GM19025 (cell line): ENCODE data around the gene CHKA.

Experiments
- ATAC-seq: cut with Tn5 transposase; IDR thresholded peaks from one replicate; pipeline ENCODE4 v1.9.1; 2021; ENCODE audit warnings: mild to moderate bottlenecking, low read depth, moderate library complexity; ENCODE audit not compliant: unreplicated experiment

The CHKA gene

DNA sequence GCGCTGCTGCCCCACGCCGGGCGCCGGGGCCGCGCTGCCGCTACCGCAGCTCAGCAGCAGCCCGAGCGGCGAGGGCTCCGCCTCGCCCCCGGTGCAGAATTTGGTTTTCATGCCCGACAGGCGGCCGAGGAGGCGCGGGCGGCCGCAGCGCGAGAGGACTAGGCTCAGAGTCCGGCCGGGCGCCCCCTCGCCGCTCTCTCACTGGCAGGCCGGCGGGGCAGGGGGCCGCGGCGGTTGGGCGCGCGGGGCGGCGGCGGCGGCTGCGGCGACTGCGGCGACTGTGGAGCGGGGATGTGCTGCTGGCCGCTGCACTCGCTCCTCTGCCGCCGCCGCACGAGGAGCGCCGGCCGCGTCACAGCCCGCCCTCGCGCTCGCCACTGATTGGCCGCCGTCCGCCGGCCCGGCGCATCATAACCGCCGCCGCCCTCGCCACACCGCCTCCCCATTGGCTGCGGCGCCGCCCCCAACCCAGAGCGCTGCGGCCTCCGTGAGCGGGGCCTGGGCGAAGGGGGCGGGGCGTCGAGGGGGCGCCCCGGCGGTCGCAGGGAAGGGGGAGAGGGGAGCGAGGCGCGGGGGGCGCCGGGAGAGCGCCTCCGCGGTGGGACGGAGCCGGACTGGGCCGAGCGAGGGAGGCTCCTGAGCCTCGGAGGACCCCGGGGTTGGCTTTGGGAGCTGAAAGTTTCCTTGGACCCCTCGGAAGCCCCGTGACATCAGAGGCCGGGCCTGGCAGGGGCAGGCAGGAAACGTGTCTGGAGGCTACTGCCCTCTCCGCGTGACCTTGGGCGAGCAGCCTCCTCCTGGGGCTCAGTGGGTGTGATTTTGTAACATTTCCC, at the start of gene CHKA:
Gene CHKA, minus strand, starts transcription at position 322 of the 833 bp plus-strand sequence. Its CDS starts 211 bp downstream, at position 111.
- peak; percentile 80 for ATAC-seq

DNA sequence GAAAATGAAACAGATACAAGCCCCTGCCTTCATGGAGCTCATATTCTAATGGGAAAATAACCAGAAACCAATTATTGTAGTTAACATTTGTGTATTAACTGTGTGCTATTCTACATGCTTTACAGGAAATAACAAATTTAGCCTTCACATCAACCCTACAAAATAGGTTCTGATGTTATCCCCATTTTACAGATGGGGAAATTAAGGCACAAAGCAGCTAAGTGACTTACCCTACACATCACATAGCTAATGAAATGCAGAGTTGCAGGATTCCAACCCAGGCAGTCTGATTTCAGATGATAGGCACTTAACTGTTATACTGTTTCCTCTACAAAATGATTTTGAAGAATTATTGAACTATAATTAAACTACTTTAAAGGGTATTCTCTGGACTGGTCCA, 48.3 kb upstream of the CHKA start:
- no peak for ATAC-seq

DNA sequence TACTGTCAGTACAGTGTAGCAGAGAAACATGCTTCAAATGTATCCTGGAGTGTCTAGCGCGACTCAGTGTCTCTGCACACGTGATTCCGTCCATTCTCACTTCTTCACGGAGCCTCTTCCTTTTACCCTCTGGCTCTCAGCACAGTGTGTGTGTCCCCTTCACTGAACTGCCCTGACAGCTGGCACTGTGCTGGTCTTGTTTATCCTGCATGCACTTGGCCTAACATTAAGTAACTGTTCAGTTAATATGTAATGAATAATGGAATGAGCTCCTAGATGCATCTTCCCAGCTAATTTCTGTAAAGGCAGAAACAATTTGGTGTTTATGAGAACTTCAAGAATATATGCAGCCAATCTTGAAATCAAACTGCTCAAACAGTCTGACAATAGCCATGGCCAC, 47.5 kb upstream of the CHKA start:
- ATAC-seq: no peak

DNA sequence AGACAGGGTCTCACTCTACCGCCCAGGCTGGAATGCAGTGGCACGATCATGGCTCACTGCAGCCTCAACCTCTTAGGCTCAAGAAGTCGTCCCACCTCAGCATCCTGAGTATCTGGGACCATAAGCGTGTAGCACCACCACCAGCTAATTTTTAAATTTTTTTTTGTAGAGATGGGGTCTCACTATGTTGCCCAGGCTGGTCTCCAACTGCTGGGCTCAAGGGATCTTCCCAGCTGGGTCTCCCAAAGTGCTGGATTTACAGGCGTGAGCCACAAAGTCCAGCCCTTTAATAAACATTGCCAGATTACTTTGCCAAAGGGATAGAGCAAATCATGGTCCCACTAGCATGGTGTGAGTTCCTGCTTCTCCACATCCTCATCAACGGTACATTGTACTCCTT, 46.3 kb upstream of the CHKA start:
- ATAC-seq: no peak

DNA sequence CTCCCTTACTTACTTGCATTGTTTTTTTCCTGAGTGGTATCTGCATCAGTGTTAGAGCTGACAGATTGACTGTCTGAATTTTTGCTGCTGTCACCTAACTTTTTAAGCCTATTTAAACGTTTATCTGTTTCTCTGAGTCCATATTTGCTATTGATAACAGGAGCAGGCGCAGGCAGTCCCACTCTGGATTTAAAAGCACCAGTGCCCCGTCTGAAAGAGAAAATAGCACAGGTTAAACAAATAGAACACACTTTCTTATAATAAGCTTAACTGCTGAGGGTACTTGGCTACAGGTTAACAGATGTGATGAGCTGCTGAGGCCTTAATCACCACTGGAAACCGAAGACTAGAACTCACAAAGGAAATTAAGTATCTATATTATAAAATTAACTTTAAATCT, 45.8 kb upstream of the CHKA start:
- ATAC-seq: no peak

DNA sequence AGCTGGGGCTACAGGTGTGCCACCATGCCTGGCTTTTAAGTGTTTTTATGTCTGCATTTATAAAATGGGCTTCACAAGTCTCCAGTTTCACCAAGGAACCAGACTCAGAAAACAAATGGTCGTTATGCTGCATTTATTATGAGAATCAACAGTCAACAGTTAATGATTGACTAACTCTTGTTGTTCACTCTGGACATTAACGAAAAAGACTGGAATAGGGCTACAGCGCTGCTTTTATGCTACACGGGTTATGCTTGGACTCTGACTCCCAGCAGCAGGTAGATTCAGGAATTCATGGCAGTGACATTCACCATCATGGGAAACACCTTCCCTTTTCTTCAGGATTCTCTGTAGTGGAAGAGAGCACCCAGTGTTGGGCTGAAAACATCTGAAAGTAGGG, 44.4 kb upstream of the CHKA start:
- ATAC-seq: no peak

DNA sequence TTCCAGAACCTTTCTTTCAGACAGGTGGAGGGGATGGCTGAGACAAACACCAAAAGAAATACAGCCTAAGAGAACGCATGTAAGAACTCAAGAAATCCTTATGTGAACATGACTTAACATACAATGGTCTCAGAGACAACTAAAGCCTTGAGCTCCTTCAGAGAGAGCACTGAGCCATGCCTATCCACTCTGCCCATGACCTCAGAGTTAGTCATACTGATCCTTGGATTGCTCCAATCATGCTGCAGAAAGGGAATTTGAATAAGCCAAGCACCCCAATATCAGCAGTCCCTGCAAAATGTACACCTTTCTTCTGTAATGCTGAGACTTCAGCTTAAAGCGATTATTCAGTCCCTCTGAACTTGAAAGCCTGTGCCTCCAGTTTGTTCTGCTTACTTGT, 43.2 kb upstream of the CHKA start:
- ATAC-seq: no peak

DNA sequence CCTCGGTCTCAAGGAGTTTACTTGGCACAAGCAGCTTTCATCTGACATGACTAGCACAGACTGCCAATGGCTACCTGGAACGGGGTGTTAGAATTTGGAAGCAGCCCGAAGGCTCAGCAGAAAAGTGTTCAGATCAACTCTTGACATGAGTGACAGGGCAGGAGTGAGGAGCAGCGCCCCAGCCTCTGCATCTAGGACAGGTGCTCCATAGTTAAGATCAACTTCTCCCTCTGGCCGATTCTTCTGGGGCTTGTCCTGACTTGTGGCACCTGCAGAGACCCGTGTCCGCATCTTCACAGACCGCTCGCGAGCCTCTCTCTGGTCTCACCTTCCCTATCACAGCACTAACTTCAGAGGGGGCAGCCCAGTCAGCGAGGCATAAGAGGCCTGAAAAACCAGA, 42.5 kb upstream of the CHKA start:
- no peak for ATAC-seq

DNA sequence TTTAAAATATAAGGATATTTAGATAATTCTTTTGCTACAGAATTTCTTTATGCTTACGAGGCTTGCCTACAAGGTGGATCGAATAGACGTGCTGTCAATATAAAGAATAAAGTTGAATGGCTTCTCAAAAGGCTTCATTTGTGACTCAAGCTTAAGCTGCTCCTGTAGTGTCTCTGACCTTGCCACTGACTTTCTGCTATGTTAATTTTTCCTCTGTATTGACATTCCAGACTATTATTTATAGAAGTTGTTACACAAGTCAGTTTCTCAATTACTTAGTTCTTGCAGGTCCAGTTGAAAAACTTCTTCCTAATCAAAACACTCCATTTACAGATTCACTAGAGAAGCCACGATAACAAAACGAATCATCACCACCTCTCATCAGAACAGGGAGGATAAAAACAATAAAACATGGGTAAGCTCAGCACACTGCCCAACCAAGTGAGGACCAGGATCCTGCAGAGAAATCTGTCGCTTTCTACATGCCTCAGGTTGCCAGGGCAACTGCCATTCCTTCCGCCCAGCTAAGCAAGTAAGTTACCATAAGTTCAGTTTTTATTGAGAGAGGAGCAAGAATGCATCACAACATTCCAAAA, 39.0 kb upstream of the CHKA start:
- ATAC-seq: no peak

DNA sequence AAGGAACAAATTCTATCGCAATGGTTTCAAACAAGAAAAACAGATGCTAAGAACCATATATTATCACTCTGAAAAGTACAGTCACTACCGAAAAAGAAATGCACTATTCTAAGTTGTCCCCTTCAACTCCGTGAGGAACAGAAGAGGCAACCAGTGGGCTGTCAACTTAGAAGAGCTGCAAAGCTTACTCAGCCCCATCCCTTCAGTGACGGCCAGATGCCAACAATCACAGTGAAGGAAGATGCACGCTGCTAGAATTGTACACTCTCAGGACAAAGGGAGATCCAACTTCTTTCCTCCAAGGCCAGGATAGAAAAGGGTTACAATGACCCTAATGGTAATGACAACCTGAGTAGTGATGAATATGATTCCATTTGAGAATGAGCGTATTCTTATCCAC, 38.5 kb upstream of the CHKA start:
- no peak for ATAC-seq

DNA sequence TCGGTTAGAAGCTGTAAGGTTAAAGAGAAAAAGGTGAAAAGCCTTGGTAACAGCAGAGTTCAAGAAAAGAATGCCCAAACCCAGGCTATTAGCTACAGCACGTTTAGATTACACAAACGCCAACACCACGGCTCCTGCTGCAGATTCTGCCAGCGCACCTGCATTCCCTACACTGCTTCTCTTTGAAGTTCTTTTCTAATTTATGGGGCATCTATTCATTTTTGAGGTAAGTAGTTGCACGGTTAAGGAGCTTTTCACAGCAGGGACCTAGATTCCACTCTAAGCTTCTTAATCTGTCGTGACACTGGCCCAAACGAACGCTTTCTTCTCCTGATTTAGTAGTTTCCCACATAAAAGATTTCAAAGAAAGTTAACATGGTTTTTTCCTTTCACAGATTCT, 38.0 kb upstream of the CHKA start:
- ATAC-seq: no peak

DNA sequence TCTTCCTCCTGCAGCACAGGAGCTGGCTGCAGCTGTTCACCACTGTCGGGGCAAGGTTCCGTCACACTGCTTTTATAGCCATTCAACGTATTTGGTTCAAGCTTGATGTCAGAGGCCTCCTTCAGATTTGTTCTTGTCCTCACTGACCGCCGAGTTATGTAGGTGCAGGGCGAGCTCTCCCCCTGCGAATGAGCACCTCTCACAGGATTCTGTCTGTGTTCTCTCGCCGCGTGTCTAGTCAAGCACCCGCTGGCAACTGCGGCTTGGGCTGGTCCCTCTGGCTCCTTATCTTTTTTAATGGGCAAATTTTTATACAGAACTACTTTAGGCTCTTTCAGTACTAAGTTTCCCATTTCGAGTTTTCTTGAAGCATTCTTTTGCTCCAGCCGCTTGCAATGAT, 37.4 kb upstream of the CHKA start:
- no peak for ATAC-seq

DNA sequence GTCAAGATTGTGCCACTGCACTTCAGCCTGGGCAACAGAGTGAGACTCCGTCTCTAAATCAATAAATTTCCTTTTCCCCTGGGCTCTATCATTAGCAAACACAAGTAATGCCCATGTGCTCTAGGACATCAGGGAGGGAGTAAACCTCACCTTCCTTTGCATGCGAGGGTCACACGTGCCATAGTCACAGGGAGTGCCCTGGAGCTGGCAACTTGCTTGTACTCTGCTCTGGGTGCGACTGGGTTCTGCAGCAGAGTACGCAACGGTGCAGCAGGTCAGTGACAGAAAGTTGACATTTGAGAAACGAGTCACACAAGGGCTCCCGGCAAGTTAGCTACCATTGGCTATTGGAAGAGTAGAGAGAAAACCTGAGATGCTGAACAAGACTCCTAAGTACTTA, 32.6 kb upstream of the CHKA start:
- ATAC-seq: no peak

DNA sequence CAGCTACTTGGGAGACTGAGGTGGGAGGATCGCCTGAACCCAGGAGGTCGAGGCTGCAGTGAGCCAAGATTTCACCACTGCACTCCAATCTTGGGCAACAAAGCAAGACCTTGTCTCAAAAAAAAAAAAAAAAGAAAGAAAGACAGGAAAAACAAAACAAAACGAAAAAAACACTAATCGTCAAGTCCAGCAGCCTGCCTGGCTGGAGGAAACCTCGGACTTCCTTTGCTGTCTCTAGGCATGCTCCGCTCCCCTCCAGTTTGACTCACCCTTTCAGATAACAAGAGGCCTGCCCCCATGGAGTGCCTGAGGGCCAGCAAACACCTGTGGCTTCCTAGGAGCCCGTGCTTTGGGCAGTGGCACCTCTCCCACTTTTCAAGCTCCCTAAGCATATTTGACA, 28.8 kb upstream of the CHKA start:
- ATAC-seq: no peak

DNA sequence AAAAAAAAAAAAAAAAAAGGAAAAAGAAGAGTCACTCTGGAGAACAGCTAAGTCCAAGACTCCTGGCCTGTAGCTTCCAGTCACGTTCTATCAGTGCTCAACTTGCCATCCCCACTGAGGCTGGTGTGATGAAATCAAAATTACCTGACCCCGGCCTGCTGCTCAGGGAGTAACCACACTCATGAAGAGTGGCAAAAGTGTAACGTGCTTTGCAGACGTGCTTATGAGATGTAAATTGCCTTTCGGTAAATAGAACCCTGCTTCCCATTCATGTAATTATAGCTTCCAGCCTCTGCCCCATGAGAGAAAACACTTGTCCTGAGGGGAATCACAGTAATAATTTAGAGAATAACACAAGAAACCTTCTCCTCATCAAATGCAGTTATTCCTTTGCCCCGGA, 28.2 kb upstream of the CHKA start:
- ATAC-seq: no peak

DNA sequence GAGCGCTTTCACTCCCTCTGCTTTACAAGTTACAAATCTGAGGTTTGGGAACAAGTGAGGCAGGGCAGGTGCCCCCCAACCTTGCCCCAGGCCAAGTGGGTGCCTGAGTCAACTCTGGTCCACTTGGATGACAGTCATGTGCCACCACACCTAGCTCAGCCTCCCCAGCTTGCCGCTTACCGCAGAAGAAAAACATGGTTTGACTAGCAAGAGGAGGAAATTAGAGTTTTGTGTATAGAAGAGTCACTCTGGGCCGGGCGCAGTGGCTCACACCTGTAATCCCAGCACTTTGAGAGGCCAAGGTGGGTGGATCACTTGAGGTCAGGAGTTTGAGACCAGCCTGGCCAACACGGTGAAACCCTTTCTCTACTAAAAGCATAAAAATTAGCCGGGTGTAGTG, 27.7 kb upstream of the CHKA start:
- no peak for ATAC-seq

DNA sequence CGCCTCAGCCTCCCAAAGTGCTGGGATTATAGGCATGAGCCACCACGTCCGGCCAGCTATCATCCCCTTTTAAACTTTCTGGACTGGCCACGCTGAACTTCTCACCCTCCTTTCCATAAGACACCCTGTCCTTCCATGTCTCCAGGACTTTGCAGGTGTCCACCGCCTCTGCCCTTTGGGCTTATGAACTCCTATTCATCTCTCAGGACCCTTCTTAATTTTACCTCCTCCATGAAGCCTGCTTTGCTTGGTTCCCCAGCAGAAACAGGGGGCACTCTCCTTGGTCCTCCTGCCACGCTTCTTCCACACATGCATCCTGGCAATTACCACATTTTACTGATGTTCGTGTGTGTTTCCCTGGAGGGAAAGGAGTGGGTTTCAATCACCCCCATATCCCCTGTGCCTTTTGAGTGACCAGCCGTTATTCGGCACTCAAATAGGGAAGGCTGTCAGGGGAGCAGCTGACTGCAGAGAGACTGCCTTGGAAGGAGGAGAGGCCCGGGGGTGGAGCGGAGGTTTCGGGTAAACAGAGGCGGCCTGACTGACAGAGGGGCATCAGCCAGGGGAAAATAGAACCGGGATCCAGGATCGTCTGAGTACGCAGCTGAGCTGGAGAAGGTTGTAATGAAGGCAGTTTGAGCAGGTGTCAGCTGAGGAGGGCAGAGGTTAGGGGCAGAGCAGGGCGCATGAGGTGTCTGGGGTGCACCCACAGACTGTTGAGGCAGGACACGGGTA, 27.1 kb upstream of the CHKA start:
- ATAC-seq: no peak

DNA sequence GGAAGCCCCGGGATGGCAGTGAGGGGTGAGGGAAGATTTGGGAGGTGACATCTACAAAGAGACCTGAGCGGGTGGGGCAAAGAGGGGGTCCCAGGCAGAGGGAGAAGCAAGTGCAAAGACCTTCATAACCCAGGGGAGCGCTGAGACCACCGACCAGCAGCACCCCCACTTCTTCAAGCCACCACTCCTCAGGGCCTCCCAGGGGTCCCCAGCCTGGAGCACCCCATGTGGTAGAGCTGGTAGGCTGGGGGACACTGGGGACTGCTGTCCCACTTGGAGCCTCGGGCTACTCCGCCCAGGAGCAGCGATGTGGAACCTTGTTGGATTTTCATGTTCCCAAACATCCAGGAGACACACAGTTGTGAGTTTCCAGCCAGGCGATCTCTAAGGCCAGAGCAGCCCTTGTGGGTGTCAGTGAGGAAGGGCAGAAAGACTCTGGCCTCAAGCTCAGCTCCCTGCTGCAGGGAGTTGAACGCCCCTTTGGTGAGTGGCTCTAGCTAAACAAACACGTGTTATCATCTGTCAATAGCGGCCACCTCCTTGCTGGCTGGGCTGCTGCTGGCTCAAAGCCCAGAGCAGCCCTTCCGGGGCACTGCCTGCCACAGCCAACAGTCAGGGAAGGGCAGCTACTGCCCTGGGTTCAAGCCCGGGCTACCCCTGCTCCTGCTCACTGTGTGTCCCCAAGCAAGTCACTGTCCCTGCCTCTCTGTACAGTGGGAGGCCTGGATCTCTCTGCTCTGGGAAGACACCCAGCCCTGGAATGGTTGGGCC, 25.7 kb upstream of the CHKA start:
- no peak for ATAC-seq

DNA sequence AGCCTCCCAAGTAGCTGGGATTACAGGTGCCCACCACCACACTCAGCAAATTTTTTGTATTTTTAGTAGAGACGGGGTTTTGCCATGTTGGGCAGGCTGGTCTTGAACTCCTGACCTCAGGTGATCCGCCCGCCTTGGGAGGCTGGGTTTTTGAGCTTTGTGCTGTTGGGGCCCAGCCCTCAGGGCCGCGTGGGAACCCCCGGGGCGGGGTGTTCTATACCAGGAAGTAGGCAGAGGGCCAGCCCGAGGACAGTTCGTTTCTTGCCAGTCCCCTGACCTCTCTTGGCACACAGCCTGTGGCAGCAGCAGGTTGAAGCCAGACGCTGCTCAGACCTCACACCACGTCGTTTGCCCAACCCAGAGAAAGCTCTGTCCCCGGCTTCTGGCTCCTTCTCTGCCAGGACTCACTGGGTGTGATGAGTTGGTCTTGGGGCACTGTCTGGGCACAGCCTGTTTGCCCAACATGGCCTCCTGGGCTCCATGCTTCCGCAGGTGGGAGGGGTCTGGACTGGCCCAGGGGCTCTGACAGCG, 24.9 kb upstream of the CHKA start:
- no peak for ATAC-seq

DNA sequence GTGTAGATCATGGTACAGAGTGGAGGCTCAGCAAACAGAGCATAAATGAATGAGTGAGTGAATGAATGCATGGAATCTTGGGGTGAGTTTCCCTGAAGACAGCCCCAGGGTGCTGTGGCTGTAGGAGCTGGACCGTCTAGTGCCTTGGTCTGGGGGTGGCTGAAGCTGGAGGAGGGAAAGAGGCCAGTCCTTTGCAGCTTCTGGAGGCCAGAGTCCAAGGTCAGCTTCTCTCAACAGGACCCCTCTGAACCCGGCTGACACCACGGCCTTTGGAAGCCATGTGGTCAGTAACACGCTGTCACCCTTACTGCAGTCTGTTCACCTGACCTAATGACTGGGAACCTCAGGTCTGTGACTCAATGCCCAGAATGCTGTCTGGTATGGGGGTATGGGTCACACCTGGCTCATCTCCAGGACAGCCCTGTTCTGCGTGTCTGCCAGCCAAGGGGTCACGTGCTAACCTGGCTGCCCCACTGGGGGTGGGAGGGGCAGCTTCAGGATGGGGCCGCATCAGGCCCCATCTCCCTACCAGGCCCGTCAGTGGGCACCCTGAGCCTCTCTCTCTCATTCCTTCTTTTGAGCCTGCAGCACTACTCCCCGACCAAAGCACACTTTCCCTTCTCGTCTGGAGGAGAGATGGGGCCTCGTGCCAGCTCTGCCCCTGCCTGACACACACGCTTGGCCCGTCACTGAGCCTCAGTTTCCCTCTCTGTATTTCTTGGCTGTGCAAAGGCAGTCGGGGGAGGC, 24.1 kb upstream of the CHKA start:
- ATAC-seq: no peak
